Sigmoid colon (tissue), 7 donors: Measurements from ENCODE around the gene MPPED1. TPM values are rescaled to one million over a fixed set of nuclear protein-coding genes. Genes with fewer than 3 reads are reported as not detected.

Experiments
- DNase-seq: peaks from one replicate; pipeline ENCODE4 v3.0.0-alpha.2; 2019
- H3K27ac ChIP-seq, 4 donors: fragments of 200-600 bp; sonication (generic); one replicate each; pipeline ENCODE4 v1.5.1; 2016 to 2019; ENCODE audit warnings: mild to moderate bottlenecking in 1 of 4
- H3K27me3 ChIP-seq, 3 donors: fragments of 200-600 bp; sonication (generic); one replicate each; pipeline ENCODE4 v1.5.1; 2019; ENCODE audit warnings: mild to moderate bottlenecking in 1 of 3
- H3K36me3 ChIP-seq, 4 donors: fragments of 200-600 bp; sonication (generic); one replicate each; pipeline ENCODE4 v1.5.1; 2016 to 2019
- H3K4me1 ChIP-seq, 4 donors: fragments of 200-600 bp; sonication (generic); one replicate each; pipeline ENCODE4 v1.5.1; 2017 to 2019
- H3K4me3 ChIP-seq, 4 donors: fragments of 200-600 bp; sonication (generic); one replicate each; pipeline ENCODE4 v1.5.1; 2017 to 2019; ENCODE audit warnings: mild to moderate bottlenecking in 2 of 4, moderate library complexity in 1 of 4
- H3K9me3 ChIP-seq, 4 donors: fragments of 200-600 bp in 3 of 4; sonication (generic) in 3 of 4; one replicate each; pipeline versions ENCODE4 v1.5.1 to v1.6.1; 2013 to 2019
- CTCF ChIP-seq, 4 experiments: fragments of 450-650 bp in 3 of 4; fragments of 200-600 bp in 1 of 4; IDR thresholded peaks; one replicate each; pipeline ENCODE4 v1.5.1; 2016 to 2019; ENCODE audit warnings: antibody characterized with exemption in 4 of 4, mild to moderate bottlenecking in 3 of 4, moderate library complexity in 2 of 4
- EP300 ChIP-seq, 4 donors: sonication (generic); formaldehyde crosslinking; IDR thresholded peaks; one replicate each; pipeline ENCODE4 v1.6.1; 2017; ENCODE audit warnings: antibody characterized with exemption in 4 of 4
- POLR2A ChIP-seq, 2 donors: fragments of 450-650 bp; IDR thresholded peaks; one replicate each; pipeline ENCODE4 v1.6.1; 2016; ENCODE audit warnings: antibody characterized with exemption in 2 of 2, mild to moderate bottlenecking in 2 of 2, moderate library complexity in 2 of 2
- POLR2AphosphoS5 ChIP-seq, 4 donors: sonication (generic); formaldehyde crosslinking; IDR thresholded peaks; one replicate each; pipeline ENCODE4 v1.6.1; 2017; ENCODE audit warnings: antibody characterized with exemption in 4 of 4
- WGBS, 2 donors: extraction: QIAGEN DNeasy Blood & Tissue Kit; methylation state at CpG; one replicate each; pipeline ENCODE4 v1.1.7; 2013; 5-methylcytosine and 5-hydroxymethylcytosine counted together
- intact Hi-C: fragments of 100-400 bp; cut with DNase I; formaldehyde crosslinking; loops from one replicate; pipeline ENCODE4 v1.15.1; 2023
- polyA plus RNA-seq, 3 donors: library from polyadenylated mRNA; stranded (reverse); fragments of 200-250 nt; gene quantifications; one replicate each; pipeline ENCODE4 v1.2.3, GENCODE V29; 2013
- total RNA-seq, 4 donors: library from RNA; depleted of rRNA; stranded (reverse); fragments of >200 nt; gene quantifications; one replicate each; pipeline ENCODE4 v1.1.0, GENCODE V29; 2016
- donor health status: healthy with polysubstance abuse.
- donor health status: Bipolar disorder and iron deficiency.
- donor health status: healthy.

The MPPED1 gene
- total and polyA plus RNA-seq, 7 donors: not detected

- H3K27ac ChIP-seq: no peak overlapping the region
- DNase-seq: no peak
- WGBS, 2 donors: 60 to 71% methylated on average over 13 of the region's 13 CpGs
- H3K4me1 ChIP-seq: no peaks in the 10 kb centered on the region
- H3K27me3 ChIP-seq: peaks cover 0 to 28% (median 0%) of the 10 kb centered on the region in 3 donors
- H3K4me3 ChIP-seq: no peak overlapping the region
- no peaks in the 10 kb centered on the region for H3K9me3 ChIP-seq
- H3K36me3 ChIP-seq: no peaks in the 10 kb centered on the region
- TF ChIP-seq POLR2AphosphoS5 (IDR thresholded peaks at IDR 0.05) (no peak), CTCF (IDR thresholded peaks at IDR 0.05) (no peak), EP300 (IDR thresholded peaks at IDR 0.05) (no peak), POLR2A (IDR thresholded peaks at IDR 0.05) (no peak)
- intact Hi-C loops: no loop called here
Measured at GRCh38 chr22:43515902-43516301, 104.1 kb downstream of the MPPED1 start.

GRCh38 chr22:43516386-43516785 is 104.6 kb downstream of the MPPED1 start:
- Histone ChIP-seq H3K9me3 (no peaks in the 10 kb centered on the region), H3K27me3 (peaks cover 0 to 29% (median 0%) of the 10 kb centered on the region in 3 donors), H3K36me3 (no peaks in the 10 kb centered on the region), H3K4me1 (no peaks in the 10 kb centered on the region), H3K4me3 (no peak overlapping the region), H3K27ac (no peak overlapping the region)
- DNase-seq: no peak
- 73 to 84% methylated on average over 14 of the region's 14 CpGs for WGBS, 2 donors
- TF ChIP-seq POLR2AphosphoS5 (IDR thresholded peaks at IDR 0.05) (no peak), CTCF (IDR thresholded peaks at IDR 0.05) (no peak), EP300 (IDR thresholded peaks at IDR 0.05) (no peak), POLR2A (IDR thresholded peaks at IDR 0.05) (no peak)
- intact Hi-C loops: no loop called here

GRCh38 chr22:43516996-43517635 is 105.3 kb downstream of the MPPED1 start:
- no peaks in the 10 kb centered on the region for H3K36me3 ChIP-seq
- no peak for TF ChIP-seq EP300 (IDR thresholded peaks at IDR 0.05)
- TF ChIP-seq CTCF (IDR thresholded peaks at IDR 0.05): no peak
- TF ChIP-seq POLR2A (IDR thresholded peaks at IDR 0.05): no peak
- no peak for TF ChIP-seq POLR2AphosphoS5 (IDR thresholded peaks at IDR 0.05)
- H3K9me3 ChIP-seq: no peaks in the 10 kb centered on the region
- peaks cover 0 to 36% (median 2%) of the 10 kb centered on the region in 3 donors for H3K27me3 ChIP-seq
- H3K4me1 ChIP-seq: no peaks in the 10 kb centered on the region
- no peak overlapping the region for H3K27ac ChIP-seq
- intact Hi-C loops: no loop called here
- DNase-seq: no peak
- H3K4me3 ChIP-seq: no peak overlapping the region
- WGBS, 2 donors: 80 to 90% methylated on average over 14 of the region's 14 CpGs

GRCh38 chr22:43520632-43521039 is 108.8 kb downstream of the MPPED1 start:
- Histone ChIP-seq H3K9me3 (no peaks in the 10 kb centered on the region), H3K27ac (no peak overlapping the region), H3K4me1 (no peaks in the 10 kb centered on the region), H3K36me3 (no peaks in the 10 kb centered on the region), H3K27me3 (peaks cover 0 to 29% (median 2%) of the 10 kb centered on the region in 3 donors), H3K4me3 (no peak overlapping the region)
- TF ChIP-seq CTCF (IDR thresholded peaks at IDR 0.05) (no peak), EP300 (IDR thresholded peaks at IDR 0.05) (no peak), POLR2A (IDR thresholded peaks at IDR 0.05) (no peak), POLR2AphosphoS5 (IDR thresholded peaks at IDR 0.05) (no peak)
- intact Hi-C loops: no loop called here
- WGBS, 2 donors: 47 to 51% methylated on average over 2 of the region's 2 CpGs
- no peak for DNase-seq

GRCh38 chr22:43521716-43522115 is 109.9 kb downstream of the MPPED1 start:
- H3K36me3 ChIP-seq: no peaks in the 10 kb centered on the region
- intact Hi-C loops: no loop called here
- no peak for TF ChIP-seq CTCF (IDR thresholded peaks at IDR 0.05)
- no peak for TF ChIP-seq POLR2A (IDR thresholded peaks at IDR 0.05)
- TF ChIP-seq EP300 (IDR thresholded peaks at IDR 0.05): no peak
- no peak for TF ChIP-seq POLR2AphosphoS5 (IDR thresholded peaks at IDR 0.05)
- no peak for DNase-seq
- no peak overlapping the region for H3K27ac ChIP-seq
- H3K9me3 ChIP-seq: no peaks in the 10 kb centered on the region
- 62 to 82% methylated on average over 6 of the region's 6 CpGs for WGBS, 2 donors
- no peak overlapping the region for H3K4me3 ChIP-seq
- no peaks in the 10 kb centered on the region for H3K4me1 ChIP-seq
- H3K27me3 ChIP-seq: peaks cover 0 to 29% (median 2%) of the 10 kb centered on the region in 3 donors
